GM12878 (cell line): ENCODE measurements around the gene ORC4.

Experiments
- ATF2 ChIP-seq: IDR thresholded peaks from 2 replicates; pipeline ENCODE4 v1.6.1; 2012; ENCODE audit warnings: low read length, inconsistent platforms
- EZH2 ChIP-seq: IDR thresholded peaks from 2 replicates; pipeline ENCODE4 v1.6.1; 2012; ENCODE audit warnings: low read depth, mild to moderate bottlenecking, control low read depth, inconsistent platforms, low read length, borderline replicate concordance; ENCODE audit not compliant: control insufficient read depth
- POLR2A ChIP-seq: IDR thresholded peaks from 2 replicates; pipeline ENCODE4 v1.6.1; 2011; ENCODE audit warnings: low read depth, mild to moderate bottlenecking, low read length

GRCh38 chr2:148049284-148049683, 28.7 kb upstream of the ORC4 start:
- TF ChIP-seq EZH2 (no peak), ATF2 (no peak), POLR2A (no peak)
